ENCODE data around the gene DCBLD2.

The DCBLD2 gene, protein sequence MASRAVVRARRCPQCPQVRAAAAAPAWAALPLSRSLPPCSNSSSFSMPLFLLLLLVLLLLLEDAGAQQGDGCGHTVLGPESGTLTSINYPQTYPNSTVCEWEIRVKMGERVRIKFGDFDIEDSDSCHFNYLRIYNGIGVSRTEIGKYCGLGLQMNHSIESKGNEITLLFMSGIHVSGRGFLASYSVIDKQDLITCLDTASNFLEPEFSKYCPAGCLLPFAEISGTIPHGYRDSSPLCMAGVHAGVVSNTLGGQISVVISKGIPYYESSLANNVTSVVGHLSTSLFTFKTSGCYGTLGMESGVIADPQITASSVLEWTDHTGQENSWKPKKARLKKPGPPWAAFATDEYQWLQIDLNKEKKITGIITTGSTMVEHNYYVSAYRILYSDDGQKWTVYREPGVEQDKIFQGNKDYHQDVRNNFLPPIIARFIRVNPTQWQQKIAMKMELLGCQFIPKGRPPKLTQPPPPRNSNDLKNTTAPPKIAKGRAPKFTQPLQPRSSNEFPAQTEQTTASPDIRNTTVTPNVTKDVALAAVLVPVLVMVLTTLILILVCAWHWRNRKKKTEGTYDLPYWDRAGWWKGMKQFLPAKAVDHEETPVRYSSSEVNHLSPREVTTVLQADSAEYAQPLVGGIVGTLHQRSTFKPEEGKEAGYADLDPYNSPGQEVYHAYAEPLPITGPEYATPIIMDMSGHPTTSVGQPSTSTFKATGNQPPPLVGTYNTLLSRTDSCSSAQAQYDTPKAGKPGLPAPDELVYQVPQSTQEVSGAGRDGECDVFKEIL

DNA sequence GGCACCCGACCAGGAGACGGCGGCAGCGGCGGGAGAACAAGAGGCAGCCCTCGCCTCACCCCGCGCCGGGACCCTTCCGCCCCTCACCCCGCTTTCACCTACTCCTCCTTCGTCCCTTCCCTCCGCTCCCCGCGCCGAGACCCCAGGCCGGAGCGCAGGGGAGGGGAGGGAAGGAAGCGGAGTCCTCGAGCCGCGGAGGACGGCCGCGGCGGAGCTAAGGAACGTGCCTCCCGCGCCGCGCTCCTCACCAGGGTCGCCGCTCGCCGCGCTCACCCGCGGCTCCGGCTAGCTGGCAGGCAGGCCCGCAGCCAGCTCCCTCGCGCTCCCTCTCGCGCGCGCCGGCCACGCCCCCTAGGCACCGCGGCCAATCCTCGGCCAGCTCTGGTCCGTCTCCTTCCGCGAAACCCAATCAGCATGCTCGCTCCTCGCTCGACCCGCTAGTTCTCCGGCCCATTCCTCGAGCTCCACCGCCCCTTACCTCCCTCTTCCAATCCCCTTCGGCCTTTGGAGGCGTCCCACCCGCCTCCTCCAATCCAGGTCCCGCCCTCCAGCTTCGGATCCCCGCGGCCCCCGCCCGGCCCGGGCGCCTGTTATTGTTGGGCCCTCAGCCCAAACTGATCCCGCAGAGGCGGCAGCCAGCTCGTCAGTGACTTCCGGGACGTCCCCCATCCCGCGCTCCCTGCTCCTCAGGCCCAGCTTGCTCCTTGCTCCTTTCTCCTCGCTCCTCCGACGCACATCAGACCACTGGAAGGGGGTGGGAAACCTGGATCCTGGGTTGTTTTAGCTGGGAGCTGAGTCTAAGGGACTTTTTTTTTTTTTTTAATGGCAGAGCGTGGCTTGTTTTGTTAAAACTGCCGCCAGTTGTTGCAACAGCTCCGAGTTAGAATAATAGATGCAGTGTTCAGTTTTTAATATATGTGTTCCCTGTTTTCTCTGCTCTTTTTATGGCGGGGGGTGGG is at the start of gene DCBLD2:
Gene DCBLD2, minus strand, starts transcription at position 304 of the 959 bp plus-strand sequence. CDS start 369 bp downstream, outside the sequence.
- DNase-seq, result peak; percentile 90 to 94 (median 92)

GRCh38 chr3:98945666-98946065 is 44.2 kb upstream of the DCBLD2 start:
- DNase-seq, result no peak

DNA sequence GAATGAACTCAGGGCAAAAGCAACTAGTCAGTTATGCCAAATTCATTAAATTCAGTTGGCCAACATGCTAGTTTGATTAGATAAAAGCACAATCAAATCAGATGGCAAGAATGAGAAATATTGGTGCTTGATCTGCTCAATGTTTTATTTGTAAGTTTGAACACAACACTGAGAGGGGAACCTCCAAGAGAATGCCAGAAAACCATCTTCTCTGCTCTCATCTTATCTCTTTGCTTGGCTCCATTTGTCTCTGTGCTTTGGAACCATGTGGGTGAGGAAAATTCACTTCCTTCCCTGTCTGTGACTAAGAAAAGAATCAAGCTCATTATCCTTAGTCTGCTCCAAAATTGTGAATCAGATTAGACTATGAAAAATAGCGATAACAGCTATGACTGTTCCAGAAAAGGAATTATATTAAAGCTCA is 43.6 kb upstream of the DCBLD2 start:
- DNase-seq, result no peak

GRCh38 chr3:98930413-98930812 is 28.9 kb upstream of the DCBLD2 start:
- no peak for DNase-seq

DNA sequence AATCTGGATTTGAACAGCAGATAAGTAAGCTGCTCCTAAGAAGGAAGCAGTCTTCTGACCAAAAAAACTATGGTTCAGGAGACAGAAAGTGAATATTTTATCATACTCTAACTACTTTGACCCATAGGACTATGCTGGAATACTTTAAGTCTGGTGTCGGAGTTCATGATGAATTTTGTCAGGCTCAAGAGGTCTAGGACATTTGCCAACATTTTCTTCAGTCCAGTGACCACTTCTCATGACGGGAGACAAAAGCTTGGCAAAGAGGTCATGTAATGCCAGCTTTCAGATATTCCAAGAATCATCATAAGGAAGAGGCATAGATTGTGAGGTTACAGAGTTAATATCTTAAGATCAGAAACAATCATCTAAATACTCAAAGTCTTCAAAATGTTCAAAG is 20.5 kb upstream of the DCBLD2 start:
- no peak for DNase-seq

DNA sequence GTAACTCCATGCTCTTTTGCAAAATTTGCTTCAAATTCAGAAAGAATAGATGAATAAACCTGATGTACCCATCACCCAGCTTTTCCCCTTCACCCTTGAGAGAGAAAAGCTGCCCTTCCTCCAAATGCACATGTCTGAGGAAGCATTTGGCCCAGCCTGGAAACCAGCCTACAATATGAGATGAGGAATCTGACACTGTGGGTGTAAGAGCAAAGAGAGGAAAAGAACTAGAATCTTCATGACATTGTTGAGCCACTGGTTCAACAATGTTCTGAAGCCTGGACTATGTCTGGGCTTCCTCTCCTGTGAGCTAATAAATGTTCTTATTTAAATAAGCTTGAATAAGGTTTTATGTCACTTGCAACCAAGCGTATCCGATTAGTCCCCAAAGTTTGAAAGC is 18.7 kb upstream of the DCBLD2 start:
- DNase-seq, result no peak

DNA sequence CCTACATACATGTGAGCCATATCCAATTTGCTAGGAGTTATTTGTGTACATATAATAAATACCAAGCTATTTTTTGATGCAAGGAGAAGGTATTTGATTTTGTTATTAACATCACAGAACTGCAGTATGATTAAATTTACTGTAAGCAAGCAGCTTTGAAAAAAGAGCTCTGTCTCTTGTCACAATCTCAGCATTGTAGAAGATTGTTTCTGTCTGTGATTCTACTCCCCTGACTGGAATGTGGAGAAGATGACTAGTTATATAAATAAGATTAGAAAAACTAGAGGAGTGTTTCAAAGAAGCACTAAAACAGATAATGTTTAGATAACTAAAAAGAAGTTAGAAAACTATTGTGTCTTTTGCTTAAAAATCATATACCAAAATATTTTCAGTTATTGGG is 17.1 kb upstream of the DCBLD2 start:
- DNase-seq, result no peak

DNA sequence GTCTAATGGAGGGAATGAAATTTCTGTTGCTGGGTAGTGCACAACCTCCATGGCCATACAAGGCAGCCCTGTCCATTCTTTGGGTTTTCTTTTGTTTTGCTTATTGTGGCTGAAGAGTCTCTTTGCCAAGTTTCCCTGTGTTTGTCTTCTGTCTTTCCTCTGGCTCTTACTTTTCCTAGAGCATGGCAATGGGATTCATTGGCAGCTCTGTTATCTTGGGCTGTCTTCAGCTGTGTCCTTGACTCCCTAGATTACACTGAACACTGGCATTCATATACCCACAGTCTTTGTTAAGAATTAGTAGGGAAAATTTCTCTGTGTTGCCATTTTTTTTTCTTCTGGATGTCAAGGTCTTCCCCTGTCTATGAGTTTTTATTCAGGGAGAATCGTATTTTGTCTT is 16.1 kb upstream of the DCBLD2 start:
- no peak for DNase-seq

GRCh38 chr3:98914210-98915080 is 12.9 kb upstream of the DCBLD2 start:
- no peak for DNase-seq

DNA sequence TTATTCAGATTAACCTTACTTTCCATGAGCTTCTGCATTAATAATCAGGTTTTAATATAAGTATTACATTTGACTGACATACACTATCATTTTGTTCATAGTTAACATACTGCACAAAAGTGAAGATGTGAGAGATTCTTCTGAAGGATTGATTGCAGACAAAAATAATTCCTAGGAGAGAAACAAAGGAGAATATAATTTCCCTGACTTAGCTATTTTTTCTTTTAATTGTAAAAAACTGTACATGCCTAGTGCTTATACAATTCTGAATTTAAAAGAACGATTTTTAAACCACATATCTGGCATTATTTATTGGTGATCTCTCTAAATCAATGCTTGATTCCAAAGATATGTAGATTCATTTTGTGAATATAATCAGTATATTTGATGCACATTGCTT is 11.0 kb upstream of the DCBLD2 start:
- no peak for DNase-seq

- DNase-seq, result no peak
Measured at GRCh38 chr3:98906230-98906629, 4.7 kb upstream of the DCBLD2 start.

DNA sequence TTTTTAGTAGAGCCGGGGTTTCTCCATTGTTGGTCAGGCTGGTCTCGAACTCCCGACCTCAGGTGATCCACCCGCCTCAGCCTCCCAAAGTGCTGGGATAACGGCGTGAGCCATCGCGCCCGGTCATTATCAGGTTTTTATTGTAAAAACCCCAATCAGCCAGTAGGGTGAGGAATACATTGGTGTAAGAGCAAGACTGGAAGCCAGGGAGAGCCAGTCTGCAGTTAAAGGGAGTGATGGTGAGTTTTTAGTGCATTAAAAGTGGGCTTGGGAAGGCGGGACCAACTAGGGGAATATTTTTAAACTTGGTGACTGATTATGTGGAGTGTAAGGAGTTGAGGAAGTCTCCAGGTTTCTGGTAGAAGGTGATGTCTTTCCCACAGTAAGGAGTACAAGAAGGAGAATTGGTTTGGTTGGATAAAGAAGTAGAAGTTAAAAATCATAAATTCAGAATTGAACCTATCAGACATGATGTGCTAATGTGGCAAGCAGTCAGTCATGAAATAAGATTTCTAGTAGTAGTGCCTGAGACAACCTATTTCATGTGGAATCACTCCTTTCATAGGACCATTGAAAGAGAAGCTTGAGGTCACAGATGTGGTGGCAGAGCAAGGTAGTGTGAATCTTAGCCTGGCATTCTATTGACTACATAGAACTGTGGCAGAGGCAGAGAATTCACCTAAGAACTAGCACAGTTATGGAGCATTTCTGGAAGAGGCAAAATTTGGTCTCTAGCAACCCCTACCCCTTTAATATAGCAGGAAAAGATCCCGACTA is 2.4 kb upstream of the DCBLD2 start:
- DNase-seq, result no peak

DNA sequence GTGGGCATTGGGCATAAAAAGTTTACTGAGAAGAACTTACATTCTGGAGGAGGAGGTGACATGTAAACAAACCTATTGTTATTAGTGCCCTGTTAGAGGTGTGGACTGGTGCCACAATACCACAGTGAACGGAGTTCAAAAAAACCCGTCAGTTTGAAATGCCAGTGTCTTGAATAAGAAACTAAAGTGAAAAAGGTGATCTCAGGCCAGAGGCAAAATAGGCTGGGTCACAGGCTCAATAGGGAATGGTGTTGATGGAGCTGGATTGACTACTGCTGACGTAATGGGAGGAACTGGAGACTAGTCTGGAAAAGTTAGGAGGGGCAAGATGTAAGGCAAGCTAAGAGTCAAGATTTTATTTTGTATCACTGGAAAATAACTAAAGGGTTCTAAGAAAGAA is 1.6 kb upstream of the DCBLD2 start:
- DNase-seq, result no peak

GRCh38 chr3:98902351-98902740 is 851 bp upstream of the DCBLD2 start:
- DNase-seq, result no peak

DNA sequence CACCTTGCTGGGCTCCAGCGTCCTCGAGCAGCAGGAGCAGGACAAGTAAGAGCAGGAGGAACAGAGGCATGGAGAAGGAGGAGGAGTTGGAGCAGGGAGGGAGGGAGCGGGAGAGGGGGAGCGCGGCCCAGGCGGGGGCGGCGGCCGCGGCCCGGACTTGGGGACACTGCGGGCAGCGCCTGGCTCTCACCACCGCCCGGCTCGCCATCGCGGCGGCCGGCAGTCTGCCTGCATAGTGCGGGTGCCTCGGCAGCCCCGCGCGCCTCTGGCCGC is 440 bp downstream of the DCBLD2 start:
- DNase-seq, result peak in 2 of 6 experiments; percentile 27 to 37

DNA sequence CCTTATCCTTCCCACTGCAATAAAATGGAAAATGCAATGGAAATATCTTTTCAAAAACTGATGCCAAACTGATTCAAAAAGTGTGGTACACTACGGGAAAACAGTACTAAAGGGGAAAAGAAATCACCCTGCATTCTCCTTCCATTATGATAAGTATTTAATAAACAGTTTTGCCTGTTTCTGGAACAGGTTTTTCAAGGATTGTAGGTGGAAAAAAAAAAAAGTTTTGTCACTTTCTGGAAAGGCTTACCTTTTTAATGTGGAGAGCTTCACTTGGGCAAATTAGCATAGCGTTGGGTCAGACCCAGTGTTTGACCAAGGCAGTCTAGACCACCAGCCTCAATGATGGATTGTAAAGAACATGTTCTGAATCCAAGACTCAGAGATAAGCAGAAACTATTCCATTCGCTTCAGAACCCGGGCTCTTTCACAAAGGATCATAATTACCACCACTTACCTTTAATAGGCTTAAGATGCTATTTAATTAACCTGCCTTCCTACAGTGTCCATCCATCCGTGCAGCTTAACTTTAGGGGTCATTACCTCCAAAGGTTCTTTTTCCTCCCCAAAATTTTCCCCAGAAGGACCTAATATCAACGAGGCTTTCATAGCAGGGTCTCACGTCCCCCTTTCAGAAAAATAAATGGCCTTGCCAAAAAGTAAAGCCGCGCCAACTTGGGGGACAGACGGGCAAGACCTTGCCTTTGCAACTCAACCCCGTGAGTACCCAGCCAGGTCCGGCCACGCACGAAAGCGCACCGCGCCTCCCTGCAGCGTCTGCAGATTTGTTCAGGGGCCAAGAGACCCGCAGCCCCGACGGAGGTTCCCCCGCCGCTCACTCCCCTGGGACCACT is 1.0 kb downstream of the DCBLD2 start:
- DNase-seq, result peak in 4 of 6 experiments; percentile 0 to 38 (median 24)

DNA sequence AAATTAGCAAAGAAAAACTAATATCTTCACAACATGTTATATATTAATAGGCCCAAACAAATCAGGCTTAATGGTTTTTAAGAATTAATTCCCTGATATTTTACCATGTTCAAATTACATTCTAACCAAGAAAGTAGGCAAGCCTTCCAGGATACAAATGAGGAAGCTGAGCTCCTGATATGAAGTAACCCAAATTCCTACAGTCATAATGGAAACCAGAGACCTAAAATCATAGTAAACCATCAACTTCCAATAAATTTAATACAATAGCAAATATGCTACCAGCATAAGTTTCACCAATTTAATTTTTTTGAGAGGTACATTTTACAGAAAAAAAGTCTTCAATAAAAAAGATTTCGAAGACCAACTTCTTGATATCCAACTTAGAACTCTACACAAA is 3.8 kb downstream of the DCBLD2 start:
- no peak for DNase-seq

DNA sequence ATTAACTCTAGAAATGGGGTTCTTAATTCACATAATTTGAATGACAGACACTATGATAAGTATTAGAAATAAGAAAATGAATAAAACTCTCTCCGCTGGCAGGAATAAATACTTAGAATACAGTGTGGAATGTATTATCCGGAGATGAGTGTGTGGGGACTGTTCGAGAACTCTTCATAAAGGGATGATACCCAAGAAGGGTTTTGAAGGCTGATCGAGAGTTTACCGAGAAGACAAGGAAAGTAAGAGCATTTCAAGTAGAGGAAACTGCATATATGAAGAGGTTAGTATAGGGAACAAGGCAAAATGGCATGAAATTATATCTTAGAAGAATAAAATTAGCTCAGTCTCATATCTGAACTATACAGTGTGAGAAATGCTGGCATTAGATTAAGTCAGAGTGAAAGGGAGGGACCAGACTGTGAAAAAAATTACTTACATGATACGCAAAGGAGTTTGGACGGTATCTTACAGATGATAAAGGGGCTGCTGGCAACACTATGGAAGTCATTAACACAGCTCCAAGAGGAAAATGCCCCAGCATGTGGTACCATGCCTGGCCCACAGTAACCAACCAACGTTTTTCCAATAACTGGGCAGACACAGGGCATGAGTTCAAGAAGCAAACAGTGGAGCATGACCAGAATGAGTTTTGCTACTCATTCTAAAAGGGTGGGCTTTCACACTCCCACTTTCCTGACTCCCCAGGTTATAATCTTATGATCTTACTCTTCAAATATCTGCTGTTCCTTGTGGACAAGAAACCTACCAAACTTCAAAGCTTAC is 6.5 kb downstream of the DCBLD2 start:
- no peak for DNase-seq

DNA sequence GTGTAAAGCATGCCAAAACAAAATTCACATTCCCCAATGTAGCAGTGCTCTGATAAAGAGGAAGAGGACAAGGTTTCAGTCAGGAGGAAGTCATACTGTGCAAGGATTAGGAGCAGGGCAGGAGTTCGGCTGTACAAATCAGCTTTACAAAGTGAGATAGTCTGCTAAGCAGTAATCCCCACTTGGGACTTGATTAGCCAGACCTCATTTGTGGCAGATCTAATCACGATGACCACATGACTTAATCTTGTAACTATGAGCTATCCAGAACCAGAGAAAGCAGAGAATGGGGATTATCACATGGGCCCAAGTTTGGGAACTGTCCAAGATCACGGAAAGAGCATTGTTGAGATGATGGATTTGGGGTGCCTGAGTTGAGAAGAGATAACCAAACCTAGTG is 7.8 kb downstream of the DCBLD2 start:
- DNase-seq, result no peak

DNA sequence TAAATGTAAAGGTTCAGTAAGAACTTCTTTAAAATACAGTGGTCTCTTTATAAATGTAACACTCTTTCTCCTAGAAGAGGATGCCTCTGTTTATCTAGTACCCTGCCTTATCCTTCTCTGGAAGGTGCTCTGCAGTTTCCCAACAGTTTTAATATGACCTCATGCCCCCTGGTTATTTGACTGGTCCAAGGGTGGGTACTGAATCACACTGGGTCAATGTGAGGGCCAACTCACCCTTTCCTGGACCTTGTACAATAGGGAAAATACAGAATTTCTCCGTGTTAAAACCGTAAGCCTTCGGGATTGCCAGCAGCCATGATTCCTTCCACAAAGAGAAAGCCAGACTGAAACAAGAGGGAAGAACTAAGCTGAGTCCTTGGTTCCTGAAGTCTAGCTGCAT is 9.2 kb downstream of the DCBLD2 start:
- DNase-seq, result no peak

Measured in stimulated activated naive CD4-positive, alpha-beta T cell (primary cell).